Sigmoid colon (tissue), 7 donors: ENCODE results near the gene DNAH9. TPM values are rescaled to one million over a fixed set of nuclear protein-coding genes. Genes with fewer than 3 reads are reported as not detected.

Experiments used
- DNase-seq: peaks from one replicate; pipeline ENCODE4 v3.0.0-alpha.2; 2019
- H3K27ac ChIP-seq, 4 donors: fragments of 200-600 bp; sonication (generic); one replicate each; pipeline ENCODE4 v1.5.1; 2016 to 2019; ENCODE audit warnings: mild to moderate bottlenecking in 1 of 4
- H3K27me3 ChIP-seq, 3 donors: fragments of 200-600 bp; sonication (generic); one replicate each; pipeline ENCODE4 v1.5.1; 2019; ENCODE audit warnings: mild to moderate bottlenecking in 1 of 3
- H3K36me3 ChIP-seq, 4 donors: fragments of 200-600 bp; sonication (generic); one replicate each; pipeline ENCODE4 v1.5.1; 2016 to 2019
- H3K4me1 ChIP-seq, 4 donors: fragments of 200-600 bp; sonication (generic); one replicate each; pipeline ENCODE4 v1.5.1; 2017 to 2019
- H3K4me3 ChIP-seq, 4 donors: fragments of 200-600 bp; sonication (generic); one replicate each; pipeline ENCODE4 v1.5.1; 2017 to 2019; ENCODE audit warnings: mild to moderate bottlenecking in 2 of 4, moderate library complexity in 1 of 4
- H3K9me3 ChIP-seq, 4 donors: fragments of 200-600 bp in 3 of 4; sonication (generic) in 3 of 4; one replicate each; pipeline versions ENCODE4 v1.5.1 to v1.6.1; 2013 to 2019
- CTCF ChIP-seq, 4 experiments: fragments of 450-650 bp in 3 of 4; fragments of 200-600 bp in 1 of 4; IDR thresholded peaks; one replicate each; pipeline ENCODE4 v1.5.1; 2016 to 2019; ENCODE audit warnings: antibody characterized with exemption in 4 of 4, mild to moderate bottlenecking in 3 of 4, moderate library complexity in 2 of 4
- EP300 ChIP-seq, 4 donors: sonication (generic); formaldehyde crosslinking; IDR thresholded peaks; one replicate each; pipeline ENCODE4 v1.6.1; 2017; ENCODE audit warnings: antibody characterized with exemption in 4 of 4
- POLR2A ChIP-seq, 2 donors: fragments of 450-650 bp; IDR thresholded peaks; one replicate each; pipeline ENCODE4 v1.6.1; 2016; ENCODE audit warnings: antibody characterized with exemption in 2 of 2, mild to moderate bottlenecking in 2 of 2, moderate library complexity in 2 of 2
- POLR2AphosphoS5 ChIP-seq, 4 donors: sonication (generic); formaldehyde crosslinking; IDR thresholded peaks; one replicate each; pipeline ENCODE4 v1.6.1; 2017; ENCODE audit warnings: antibody characterized with exemption in 4 of 4
- WGBS, 2 donors: extraction: QIAGEN DNeasy Blood & Tissue Kit; methylation state at CpG; one replicate each; pipeline ENCODE4 v1.1.7; 2013; 5-methylcytosine and 5-hydroxymethylcytosine counted together
- intact Hi-C: fragments of 100-400 bp; cut with DNase I; formaldehyde crosslinking; loops from one replicate; pipeline ENCODE4 v1.15.1; 2023
- polyA plus RNA-seq, 3 donors: library from polyadenylated mRNA; stranded (reverse); fragments of 200-250 nt; gene quantifications; one replicate each; pipeline ENCODE4 v1.2.3, GENCODE V29; 2013
- total RNA-seq, 4 donors: library from RNA; depleted of rRNA; stranded (reverse); fragments of >200 nt; gene quantifications; one replicate each; pipeline ENCODE4 v1.1.0, GENCODE V29; 2016
- donor health status: healthy with polysubstance abuse.
- donor health status: Bipolar disorder and iron deficiency.
- donor health status: healthy.

Gene DNAH9
- total and polyA plus RNA-seq, 7 donors, result under 0.01 to 3.0 (median 0.27) TPM; not detected in 2

- DNase-seq, result no peak
- Histone ChIP-seq H3K36me3 (no peaks in the 10 kb centered on the region), H3K9me3 (no peaks in the 10 kb centered on the region), H3K27me3 (no peaks in the 10 kb centered on the region), H3K27ac (no peak overlapping the region), H3K4me3 (no peak overlapping the region), H3K4me1 (no peaks in the 10 kb centered on the region)
- TF ChIP-seq CTCF (IDR thresholded peaks at IDR 0.05), result no peak
- TF ChIP-seq EP300 (IDR thresholded peaks at IDR 0.05), result no peak
- no peak for TF ChIP-seq POLR2AphosphoS5 (IDR thresholded peaks at IDR 0.05)
- no peak for TF ChIP-seq POLR2A (IDR thresholded peaks at IDR 0.05)
- WGBS, 2 donors, result 78 to 83% methylated on average over 7 of the region's 7 CpGs
- intact Hi-C loops, result no loop called here
Measured at GRCh38 chr17:11559601-11560000, 38.7 kb upstream of the DNAH9 start.

- no peaks in the 10 kb centered on the region for H3K9me3 ChIP-seq
- WGBS, 2 donors, result 83 to 96% methylated on average over 1 of the region's 1 CpG
- H3K4me3 ChIP-seq, result no peak overlapping the region
- no peak for DNase-seq
- intact Hi-C loops, result no loop called here
- H3K4me1 ChIP-seq, result no peaks in the 10 kb centered on the region
- no peaks in the 10 kb centered on the region for H3K27me3 ChIP-seq
- H3K36me3 ChIP-seq, result no peaks in the 10 kb centered on the region
- H3K27ac ChIP-seq, result no peak overlapping the region
- TF ChIP-seq POLR2A (IDR thresholded peaks at IDR 0.05) (no peak), EP300 (IDR thresholded peaks at IDR 0.05) (no peak), POLR2AphosphoS5 (IDR thresholded peaks at IDR 0.05) (no peak), CTCF (IDR thresholded peaks at IDR 0.05) (no peak)
Measured at GRCh38 chr17:11561281-11561680, 37.0 kb upstream of the DNAH9 start.

GRCh38 chr17:11561702-11562101 is 36.6 kb upstream of the DNAH9 start:
- DNase-seq, result no peak
- 80 to 87% methylated on average over 2 of the region's 2 CpGs for WGBS, 2 donors
- intact Hi-C loops, result no loop called here

GRCh38 chr17:11564589-11565380 is 33.5 kb upstream of the DNAH9 start:
- no peaks in the 10 kb centered on the region for H3K4me1 ChIP-seq
- H3K27me3 ChIP-seq, result no peaks in the 10 kb centered on the region
- no peak for DNase-seq
- TF ChIP-seq POLR2AphosphoS5 (IDR thresholded peaks at IDR 0.05) (no peak), CTCF (IDR thresholded peaks at IDR 0.05) (no peak), POLR2A (IDR thresholded peaks at IDR 0.05) (no peak), EP300 (IDR thresholded peaks at IDR 0.05) (no peak)
- no peak overlapping the region for H3K27ac ChIP-seq
- 35 to 50% methylated on average over 3 of the region's 3 CpGs for WGBS, 2 donors
- H3K36me3 ChIP-seq, result no peaks in the 10 kb centered on the region
- H3K9me3 ChIP-seq, result no peaks in the 10 kb centered on the region
- no peak overlapping the region for H3K4me3 ChIP-seq
- intact Hi-C loops, result no loop called here

More at GRCh38 chr17:11561702-11562101, 36.6 kb upstream of the DNAH9 start:
- no peaks in the 10 kb centered on the region for H3K27me3 ChIP-seq
- H3K27ac ChIP-seq, result no peak overlapping the region
- H3K9me3 ChIP-seq, result no peaks in the 10 kb centered on the region
- no peaks in the 10 kb centered on the region for H3K36me3 ChIP-seq
- TF ChIP-seq CTCF (IDR thresholded peaks at IDR 0.05) (no peak), POLR2A (IDR thresholded peaks at IDR 0.05) (no peak), EP300 (IDR thresholded peaks at IDR 0.05) (no peak), POLR2AphosphoS5 (IDR thresholded peaks at IDR 0.05) (no peak)
- H3K4me1 ChIP-seq, result no peaks in the 10 kb centered on the region
- no peak overlapping the region for H3K4me3 ChIP-seq
